HEK293 (cell line): ENCODE results near the gene NOS1.

Experiments
- CTCF ChIP-seq: fragments of 450-650 bp; formaldehyde crosslinking; IDR thresholded peaks from 2 replicates; pipeline ENCODE4 v1.5.1; 2016; ENCODE audit warnings: missing biosample characterization, missing genetic modification characterization
- GLIS1 ChIP-seq: fragments of 450-650 bp; formaldehyde crosslinking; IDR thresholded peaks from 2 replicates; pipeline ENCODE4 v1.5.1; 2016; ENCODE audit warnings: missing biosample characterization, missing genetic modification characterization
- PATZ1 ChIP-seq: fragments of 450-650 bp; formaldehyde crosslinking; IDR thresholded peaks from 2 replicates; pipeline ENCODE4 v1.5.1; 2016; ENCODE audit warnings: missing biosample characterization, missing genetic modification characterization
- PRDM1 ChIP-seq: fragments of 450-650 bp; formaldehyde crosslinking; IDR thresholded peaks from 2 replicates; pipeline ENCODE4; 2016; ENCODE audit warnings: missing biosample characterization, missing genetic modification characterization
- ZBTB17 ChIP-seq: fragments of 450-650 bp; formaldehyde crosslinking; IDR thresholded peaks from 2 replicates; pipeline ENCODE4 v1.5.1; 2016; ENCODE audit warnings: missing biosample characterization, missing genetic modification characterization
- ZBTB26 ChIP-seq: fragments of 450-650 bp; formaldehyde crosslinking; optimal IDR thresholded peaks from 2 replicates; pipeline ENCODE3; 2016; ENCODE audit warnings: missing biosample characterization, mild to moderate bottlenecking, missing genetic modification characterization
- ZNF114 ChIP-seq: fragments of 450-650 bp; formaldehyde crosslinking; IDR thresholded peaks from 2 replicates; pipeline ENCODE4 v1.5.0; 2017; ENCODE audit warnings: missing biosample characterization, missing genetic modification characterization
- ZNF280D ChIP-seq: fragments of 450-650 bp; formaldehyde crosslinking; IDR thresholded peaks from 2 replicates; pipeline ENCODE4 v1.5.1; 2016; ENCODE audit warnings: missing biosample characterization, missing genetic modification characterization
- ZNF292 ChIP-seq: fragments of 450-650 bp; formaldehyde crosslinking; IDR thresholded peaks from 2 replicates; pipeline ENCODE4 v1.5.1; 2016; ENCODE audit warnings: low read depth, missing biosample characterization, missing genetic modification characterization, borderline replicate concordance
- ZNF555 ChIP-seq: fragments of 450-650 bp; formaldehyde crosslinking; conservative IDR thresholded peaks from 2 replicates; pipeline ENCODE4 v1.5.1; 2017; ENCODE audit warnings: missing biosample characterization, mild to moderate bottlenecking, missing genetic modification characterization, inconsistent platforms
- ZNF670 ChIP-seq: fragments of 450-650 bp; formaldehyde crosslinking; IDR thresholded peaks from 2 replicates; pipeline ENCODE4 v1.5.1; 2016; ENCODE audit warnings: missing biosample characterization, missing genetic modification characterization, low read depth
- ZNF707 ChIP-seq: fragments of 450-650 bp; formaldehyde crosslinking; IDR thresholded peaks from 2 replicates; pipeline ENCODE4 v1.5.1; 2016; ENCODE audit warnings: missing biosample characterization, missing genetic modification characterization
- ZSCAN5A ChIP-seq: fragments of 450-650 bp; formaldehyde crosslinking; IDR thresholded peaks from 2 replicates; pipeline ENCODE4 v1.5.1; 2016; ENCODE audit warnings: missing biosample characterization, missing genetic modification characterization

- TF ChIP-seq CTCF (no peak), ZBTB17 (tag by site-specific recombination) (peak; percentile 54; the same call in 1 of the 2 replicates), GLIS1 (no peak), PRDM1 (no peak), ZNF280D (tag by site-specific recombination) (no peak), PATZ1 (no peak), ZBTB26 (tag by site-specific recombination) (no peak), ZNF670 (tag by site-specific recombination) (no peak), ZNF114 (no peak), ZNF292 (no peak), ZNF555 (tag by site-specific recombination) (no peak), ZSCAN5A (tag by site-specific recombination) (no peak), ZNF707 (tag by site-specific recombination) (no peak)
These were observed 68.7 kb downstream of the NOS1 start for GRCh38 chr12:117292688-117293087.
